ENCODE data around the gene ZNF226.
A peak's percentile ranks its signal among the peaks of the same experiment; 100 is the strongest.
"Not testable (repeated sequence)": the region's sequence is repeated elsewhere in the genome, so short reads cannot be mapped to it uniquely, and the experiment has no call there.

ZNF226 gene

DNA sequence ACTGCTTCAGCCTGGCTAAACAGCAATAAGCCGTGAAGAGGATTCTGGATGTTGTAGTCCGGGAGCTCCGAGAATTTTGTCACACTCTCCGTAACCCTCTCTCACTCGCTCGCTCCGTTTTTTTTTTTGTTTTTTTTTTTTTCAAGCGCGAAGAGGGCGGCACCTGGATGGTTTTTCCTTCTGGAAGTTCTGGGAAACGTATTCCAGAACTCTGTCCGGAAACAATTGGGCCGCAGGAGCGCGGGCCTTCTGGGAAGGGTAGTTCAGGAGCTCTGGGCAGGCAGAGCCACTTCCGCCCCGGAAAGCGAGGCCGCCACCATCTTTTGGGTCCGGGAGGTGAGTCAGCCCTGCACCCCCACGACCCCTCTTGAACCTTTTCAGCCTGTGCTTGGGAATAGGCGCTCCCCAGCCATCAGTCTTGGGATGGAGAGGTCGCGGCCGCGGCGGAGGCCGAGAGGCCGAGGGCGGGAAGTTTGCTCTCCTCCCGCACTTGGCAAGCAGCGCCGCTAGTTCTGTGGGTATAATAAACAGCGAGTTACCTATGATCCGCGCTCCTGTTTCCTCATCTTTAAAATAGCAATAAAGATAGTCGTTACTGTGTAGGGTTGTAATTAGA is 47.5 kb downstream of the ZNF226 start, which contains the start of gene ZNF227:
TSS of gene ZNF227 (plus strand) at position 283 of the 616 bp plus-strand sequence. CDS start 5,261 bp downstream, outside the sequence.
- peak; percentile 72 to 75 for DNase-seq (ENCODE audit: low read depth in 2 of 2)

DNA sequence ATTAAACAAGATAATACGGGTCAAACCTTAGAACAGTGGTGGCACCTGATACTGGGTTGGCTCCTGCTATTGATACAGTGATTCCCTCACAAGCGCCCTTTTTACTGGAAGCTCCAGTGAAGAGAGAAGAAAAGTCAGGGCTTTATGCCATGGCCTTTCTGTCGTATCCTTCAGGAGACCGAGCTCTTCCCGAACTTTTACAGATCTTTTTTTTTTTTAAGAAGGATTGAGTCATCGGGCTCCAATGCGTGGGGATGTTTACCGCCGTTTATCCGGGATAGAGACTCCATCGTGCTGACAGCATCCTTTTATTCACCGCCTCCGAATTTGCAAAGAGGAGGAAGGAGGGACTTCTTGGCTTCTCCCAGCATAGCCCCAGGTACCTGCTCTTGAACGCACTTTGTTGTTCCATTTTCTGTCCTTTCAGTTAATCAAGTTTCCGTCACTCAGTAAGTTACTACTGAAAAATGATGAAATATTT is 48.0 kb downstream of the ZNF226 start:
- DNase-seq (ENCODE audit: low read depth in 2 of 2) = no peak

DNA sequence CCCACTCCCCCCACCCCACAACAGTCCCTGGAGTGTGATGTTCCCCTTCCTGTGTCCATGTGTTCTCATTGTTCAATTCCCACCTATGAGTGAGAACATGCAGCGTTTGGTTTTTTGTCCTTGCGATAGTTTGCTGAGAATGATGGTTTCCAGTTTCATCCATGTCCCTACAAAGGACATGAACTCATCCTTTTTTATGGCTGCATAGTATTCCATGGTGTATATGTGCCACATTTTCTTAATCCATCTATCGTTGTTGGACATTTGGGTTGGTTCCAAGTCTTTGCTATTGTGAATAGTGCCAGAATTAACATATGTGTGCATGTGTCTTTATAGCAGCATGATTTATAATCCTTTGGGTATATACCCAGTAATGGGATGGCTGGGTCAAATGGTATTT is 55.0 kb downstream of the ZNF226 start:
- DNase-seq (ENCODE audit: low read depth in 2 of 2) = not testable (repeated sequence)

DNA sequence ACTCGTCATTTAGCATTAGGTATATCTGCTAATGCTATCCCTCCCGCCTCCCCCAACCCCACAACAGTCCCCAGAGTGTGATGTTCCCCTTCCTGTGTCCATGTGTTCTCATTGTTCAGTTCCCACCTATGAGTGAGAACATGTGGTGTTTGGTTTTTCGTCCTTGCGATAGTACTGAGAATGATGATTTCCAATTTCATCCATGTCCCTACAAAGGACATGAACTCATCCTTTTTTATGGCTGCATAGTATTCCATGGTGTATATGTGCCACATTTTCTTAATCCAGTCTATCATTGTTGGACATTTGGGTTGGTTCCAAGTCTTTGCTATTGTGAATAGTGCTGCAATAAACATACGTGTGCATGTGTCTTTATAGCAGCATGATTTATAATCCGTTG is 55.9 kb downstream of the ZNF226 start:
- DNase-seq (ENCODE audit: low read depth in 2 of 2) = not testable (repeated sequence)

DNA sequence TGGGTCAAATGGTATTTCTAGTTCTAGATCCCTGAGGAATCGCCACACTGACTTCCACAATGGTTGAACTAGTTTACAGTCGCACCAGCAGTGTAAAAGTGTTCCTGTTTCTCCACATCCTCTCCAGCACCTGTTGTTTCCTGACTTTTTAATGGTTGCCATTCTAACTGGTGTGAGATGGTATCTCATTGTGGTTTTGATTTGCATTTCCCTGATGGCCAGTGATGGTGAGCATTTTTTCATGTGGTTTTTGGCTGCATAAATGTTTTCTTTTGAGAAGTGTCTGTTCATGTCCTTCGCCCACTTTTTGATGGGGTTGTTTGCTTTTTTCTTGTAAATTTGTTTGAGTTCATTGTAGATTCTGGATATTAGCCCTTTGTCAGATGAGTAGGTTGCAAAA is 56.4 kb downstream of the ZNF226 start:
- not testable (repeated sequence) for DNase-seq (ENCODE audit: low read depth in 2 of 2)

All from stimulated activated CD8-positive, alpha-beta memory T cell treated with anti-CD3 and anti-CD28 coated beads, Interleukin-15, amount 100 ng/mL, for 48 hours (primary cell).